Peyer's patch (tissue), 4 donors: ENCODE data around the gene CDK6. TPM values are rescaled to one million over a fixed set of nuclear protein-coding genes. Genes with fewer than 3 reads are reported as not detected.

Experiments used
- DNase-seq, 3 donors: peaks; one replicate each; pipeline ENCODE4 v3.0.0-alpha.2; 2017 to 2019
- H3K27ac ChIP-seq, 4 donors: fragments of 200-600 bp; sonication (generic); one replicate each; pipeline ENCODE4 v1.5.1; 2016 to 2019
- H3K27me3 ChIP-seq, 2 donors: fragments of 200-600 bp; sonication (generic); one replicate each; pipeline ENCODE4 v1.5.1; 2019
- H3K36me3 ChIP-seq, 3 donors: fragments of 200-600 bp; sonication (generic); one replicate each; pipeline ENCODE4 v1.5.1; 2016 to 2019
- H3K4me1 ChIP-seq, 4 donors: fragments of 200-600 bp; sonication (generic); one replicate each; pipeline ENCODE4 v1.5.1; 2016 to 2019
- H3K4me3 ChIP-seq, 4 donors: fragments of 200-600 bp; sonication (generic); 1 replicate in 3 of 4; 2 replicates in 1 of 4; pipeline ENCODE4 v1.5.1; 2016 to 2019; ENCODE audit warnings: mild to moderate bottlenecking in 1 of 4
- H3K9me3 ChIP-seq, 4 donors: fragments of 200-600 bp; sonication (generic); one replicate each; pipeline ENCODE4 v1.5.1; 2016 to 2019; ENCODE audit warnings: mild to moderate bottlenecking in 1 of 4
- POLR2A ChIP-seq, 2 donors: fragments of 450-650 bp; IDR thresholded peaks; one replicate each; pipeline ENCODE4 v1.5.1; 2017; ENCODE audit warnings: antibody characterized with exemption in 2 of 2, mild to moderate bottlenecking in 2 of 2, moderate library complexity in 2 of 2
- total RNA-seq, 4 donors: library from RNA; depleted of rRNA; stranded (reverse); fragments of >200 nt; gene quantifications; one replicate each; pipeline ENCODE4 v1.1.0, GENCODE V29; 2016
- TF ChIP-seq, protein P1 (sequence below), 6 experiments: fragments of 450-650 bp in 4 of 6; fragments of 200-600 bp in 2 of 6; sonication (generic) in 1 of 6; IDR thresholded peaks; one replicate each; pipeline ENCODE4 v1.5.1; 2017 to 2019; ENCODE audit warnings: antibody characterized with exemption in 6 of 6, mild to moderate bottlenecking in 3 of 6, moderate library complexity in 1 of 6

The CDK6 gene
- total RNA-seq, 4 donors from 2014 or later, result 25.6 to 75.1 (median 55.4) TPM

DNA sequence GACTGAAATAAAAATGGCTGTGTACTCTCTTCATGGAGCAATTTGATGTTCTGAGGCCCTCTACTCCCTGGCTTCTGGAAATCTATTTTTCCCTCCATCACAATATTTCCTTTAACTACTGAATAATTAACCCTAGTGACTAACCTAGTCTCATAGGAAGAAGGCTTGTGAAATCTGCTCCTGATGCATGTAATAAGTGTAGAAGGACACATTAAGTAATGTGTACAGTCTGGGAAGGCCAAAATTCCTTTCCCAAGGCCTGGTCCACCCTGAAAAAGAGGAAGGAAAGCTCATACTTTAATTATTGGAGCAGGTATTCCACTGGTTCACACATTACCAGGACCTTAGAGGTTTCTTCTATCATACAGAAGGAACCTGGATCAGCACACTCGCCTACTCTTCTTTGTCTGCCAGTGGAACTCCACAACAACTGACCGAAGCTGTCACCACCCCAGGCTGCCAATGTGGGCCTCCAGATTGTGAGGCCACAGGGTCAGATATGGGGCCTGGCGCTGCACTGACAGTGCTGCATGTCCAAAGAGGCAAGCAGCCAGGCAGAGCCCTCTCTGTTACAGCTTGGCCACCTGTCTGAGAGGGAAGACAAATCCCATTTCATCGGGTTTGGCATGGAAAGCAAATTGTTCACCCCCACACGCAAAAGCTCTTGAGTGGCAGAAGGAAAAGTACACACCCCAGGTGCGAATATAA is 191.8 kb downstream of the CDK6 start:
- TF ChIP-seq POLR2A (IDR thresholded peaks at IDR 0.05), result no peak
- TF ChIP-seq, protein P1, sequence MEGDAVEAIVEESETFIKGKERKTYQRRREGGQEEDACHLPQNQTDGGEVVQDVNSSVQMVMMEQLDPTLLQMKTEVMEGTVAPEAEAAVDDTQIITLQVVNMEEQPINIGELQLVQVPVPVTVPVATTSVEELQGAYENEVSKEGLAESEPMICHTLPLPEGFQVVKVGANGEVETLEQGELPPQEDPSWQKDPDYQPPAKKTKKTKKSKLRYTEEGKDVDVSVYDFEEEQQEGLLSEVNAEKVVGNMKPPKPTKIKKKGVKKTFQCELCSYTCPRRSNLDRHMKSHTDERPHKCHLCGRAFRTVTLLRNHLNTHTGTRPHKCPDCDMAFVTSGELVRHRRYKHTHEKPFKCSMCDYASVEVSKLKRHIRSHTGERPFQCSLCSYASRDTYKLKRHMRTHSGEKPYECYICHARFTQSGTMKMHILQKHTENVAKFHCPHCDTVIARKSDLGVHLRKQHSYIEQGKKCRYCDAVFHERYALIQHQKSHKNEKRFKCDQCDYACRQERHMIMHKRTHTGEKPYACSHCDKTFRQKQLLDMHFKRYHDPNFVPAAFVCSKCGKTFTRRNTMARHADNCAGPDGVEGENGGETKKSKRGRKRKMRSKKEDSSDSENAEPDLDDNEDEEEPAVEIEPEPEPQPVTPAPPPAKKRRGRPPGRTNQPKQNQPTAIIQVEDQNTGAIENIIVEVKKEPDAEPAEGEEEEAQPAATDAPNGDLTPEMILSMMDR (IDR thresholded peaks at IDR 0.05), result no peak
- Histone ChIP-seq H3K4me3 (no peak overlapping the region), H3K4me1 (peaks cover 0 to 39% (median 0%) of the 10 kb centered on the region in 4 donors), H3K27ac (peak overlapping the region in 2 of 4 donors; percentile 15 to 64), H3K36me3 (no peaks in the 10 kb centered on the region), H3K9me3 (no peaks in the 10 kb centered on the region), H3K27me3 (no peaks in the 10 kb centered on the region)
- DNase-seq, result no peak

DNA sequence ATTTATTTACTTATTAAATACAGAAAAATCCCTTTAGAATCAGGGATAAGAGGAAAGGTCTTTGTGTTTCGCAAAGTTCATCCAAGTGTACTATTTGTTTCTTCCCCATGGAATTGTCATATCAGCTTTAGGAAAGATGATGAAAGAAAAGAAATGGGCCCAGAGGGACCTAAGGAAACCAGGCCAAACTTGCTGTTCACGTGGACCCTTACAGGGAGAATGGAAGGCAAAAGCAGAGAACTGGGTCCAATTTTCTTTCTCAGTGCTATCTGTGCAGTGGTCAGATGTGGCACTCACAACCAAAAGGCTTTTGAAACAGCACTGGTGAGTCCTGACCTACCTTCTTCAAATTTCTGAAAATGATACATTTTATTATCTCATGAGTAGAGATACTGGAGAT is 192.6 kb downstream of the CDK6 start:
- H3K36me3 ChIP-seq, result no peaks in the 10 kb centered on the region
- H3K27ac ChIP-seq, result no peak overlapping the region

GRCh38 chr7:92641921-92642511 is 194.4 kb downstream of the CDK6 start:
- no peak for DNase-seq
- TF ChIP-seq POLR2A (IDR thresholded peaks at IDR 0.05), result no peak
- TF ChIP-seq, protein P1 (IDR thresholded peaks at IDR 0.05), result no peak
- Histone ChIP-seq H3K27ac (no peak overlapping the region), H3K9me3 (no peaks in the 10 kb centered on the region), H3K36me3 (no peaks in the 10 kb centered on the region), H3K4me1 (peaks cover 0 to 20% (median 0%) of the 10 kb centered on the region in 4 donors), H3K4me3 (no peak overlapping the region), H3K27me3 (no peaks in the 10 kb centered on the region)

More for the DNA sequence above, 192.6 kb downstream of the CDK6 start:
- no peak for DNase-seq
- TF ChIP-seq POLR2A (IDR thresholded peaks at IDR 0.05), result no peak
- TF ChIP-seq, protein P1 (IDR thresholded peaks at IDR 0.05), result no peak
- Histone ChIP-seq H3K9me3 (no peaks in the 10 kb centered on the region), H3K4me1 (peaks cover 0 to 36% (median 0%) of the 10 kb centered on the region in 4 donors), H3K27me3 (no peaks in the 10 kb centered on the region), H3K4me3 (no peak overlapping the region)

GRCh38 chr7:92639966-92640365 is 196.4 kb downstream of the CDK6 start:
- Histone ChIP-seq H3K4me1 (peaks cover 0 to 19% (median 2%) of the 10 kb centered on the region in 4 donors), H3K36me3 (no peaks in the 10 kb centered on the region), H3K27me3 (no peaks in the 10 kb centered on the region), H3K27ac (no peak overlapping the region), H3K9me3 (no peaks in the 10 kb centered on the region), H3K4me3 (no peak overlapping the region)
- TF ChIP-seq, protein P1 (IDR thresholded peaks at IDR 0.05), result no peak
- no peak for TF ChIP-seq POLR2A (IDR thresholded peaks at IDR 0.05)
- DNase-seq, result no peak

DNA sequence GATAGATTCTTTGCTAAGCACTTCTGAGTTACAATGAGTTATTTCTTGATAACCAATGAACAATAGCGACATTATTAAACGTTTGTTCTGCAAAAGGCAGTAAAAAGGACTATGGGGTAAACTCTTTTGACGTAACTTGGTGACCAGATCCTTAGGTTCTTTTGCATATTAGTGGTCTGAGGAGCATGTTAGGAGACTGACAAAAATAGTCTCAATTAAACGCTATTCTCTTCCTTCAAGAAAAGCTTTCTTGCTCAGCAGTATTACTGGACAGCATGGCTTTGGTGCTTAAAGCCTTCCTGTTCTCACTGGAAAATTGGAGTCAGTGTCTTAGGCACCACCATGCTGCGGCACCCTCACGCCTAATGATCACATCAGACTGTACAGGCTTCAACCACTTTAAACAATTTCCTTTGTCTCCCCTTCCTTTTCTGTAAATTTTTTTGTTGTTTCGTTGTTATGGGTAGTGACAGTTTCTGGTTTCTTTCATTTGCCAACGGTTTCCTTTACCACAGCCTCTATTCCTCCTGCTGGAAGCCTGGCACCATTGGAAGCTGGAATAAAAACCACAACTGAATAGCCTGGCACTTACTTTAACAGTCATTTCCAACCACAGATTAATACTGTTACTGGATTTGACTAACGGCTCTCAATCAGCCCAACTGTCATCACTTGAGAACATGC is 197.0 kb downstream of the CDK6 start:
- no peak overlapping the region for H3K4me3 ChIP-seq
- H3K36me3 ChIP-seq, result no peaks in the 10 kb centered on the region
- no peak overlapping the region for H3K27ac ChIP-seq
- H3K4me1 ChIP-seq, result peaks cover 0 to 21% (median 2%) of the 10 kb centered on the region in 4 donors
- no peak for DNase-seq
- no peaks in the 10 kb centered on the region for H3K27me3 ChIP-seq
- H3K9me3 ChIP-seq, result no peaks in the 10 kb centered on the region
- TF ChIP-seq, protein P1 (IDR thresholded peaks at IDR 0.05), result no peak
- TF ChIP-seq POLR2A (IDR thresholded peaks at IDR 0.05), result no peak
